ENCODE measurements around the gene BRSK1.

DNA sequence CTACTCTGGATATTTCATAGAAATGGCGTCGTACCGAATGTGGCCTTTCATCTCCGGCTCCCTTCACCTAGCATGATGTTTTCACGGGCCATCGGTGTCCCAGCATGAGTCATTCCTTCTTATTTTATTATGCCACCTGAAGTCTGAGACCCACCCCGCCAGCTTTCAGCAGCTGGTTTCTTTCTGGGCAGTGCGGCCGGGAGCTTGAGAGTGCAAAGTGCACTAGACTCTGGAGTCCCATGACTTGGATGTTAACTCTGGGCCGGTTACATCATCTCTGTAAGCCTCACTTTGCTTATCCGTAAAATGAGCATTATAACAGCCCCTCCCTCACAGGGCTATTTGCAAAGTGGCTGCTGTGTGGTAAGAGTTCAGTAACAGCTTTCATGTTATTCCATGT, 50.1 kb downstream of the BRSK1 start:
- TF ChIP-seq, protein P1, sequence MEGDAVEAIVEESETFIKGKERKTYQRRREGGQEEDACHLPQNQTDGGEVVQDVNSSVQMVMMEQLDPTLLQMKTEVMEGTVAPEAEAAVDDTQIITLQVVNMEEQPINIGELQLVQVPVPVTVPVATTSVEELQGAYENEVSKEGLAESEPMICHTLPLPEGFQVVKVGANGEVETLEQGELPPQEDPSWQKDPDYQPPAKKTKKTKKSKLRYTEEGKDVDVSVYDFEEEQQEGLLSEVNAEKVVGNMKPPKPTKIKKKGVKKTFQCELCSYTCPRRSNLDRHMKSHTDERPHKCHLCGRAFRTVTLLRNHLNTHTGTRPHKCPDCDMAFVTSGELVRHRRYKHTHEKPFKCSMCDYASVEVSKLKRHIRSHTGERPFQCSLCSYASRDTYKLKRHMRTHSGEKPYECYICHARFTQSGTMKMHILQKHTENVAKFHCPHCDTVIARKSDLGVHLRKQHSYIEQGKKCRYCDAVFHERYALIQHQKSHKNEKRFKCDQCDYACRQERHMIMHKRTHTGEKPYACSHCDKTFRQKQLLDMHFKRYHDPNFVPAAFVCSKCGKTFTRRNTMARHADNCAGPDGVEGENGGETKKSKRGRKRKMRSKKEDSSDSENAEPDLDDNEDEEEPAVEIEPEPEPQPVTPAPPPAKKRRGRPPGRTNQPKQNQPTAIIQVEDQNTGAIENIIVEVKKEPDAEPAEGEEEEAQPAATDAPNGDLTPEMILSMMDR (IDR thresholded peaks at IDR 0.05 in 8 of 11, conservative IDR thresholded peaks at IDR 0.05 in 3 of 11) = no peak
- TF ChIP-seq POLR2A (IDR thresholded peaks at IDR 0.05) = no peak
- no peak for TF ChIP-seq POLR2AphosphoS5 (IDR thresholded peaks at IDR 0.05)
